HG03025 (cell line): Measurements from ENCODE around the gene HTRA2.

Experiments
- ATAC-seq: cut with Tn5 transposase; IDR thresholded peaks from one replicate; pipeline ENCODE4 v1.9.1; 2021; ENCODE audit warnings: mild to moderate bottlenecking, moderate library complexity; ENCODE audit not compliant: unreplicated experiment, low FRiP score

The HTRA2 gene

GRCh38 chr2:74514368-74515270, 15.1 kb upstream of the HTRA2 start, which contains the start of gene TLX2:
TSS of gene TLX2 (plus strand) at chr2:74514450. CDS start at chr2:74514807, 357 bp downstream.
- no peak for ATAC-seq

GRCh38 chr2:74515271-74515980, 14.3 kb upstream of the HTRA2 start:
- ATAC-seq: no peak

- no peak for ATAC-seq
Observed at GRCh38 chr2:74515981-74516633, 13.6 kb upstream of the HTRA2 start.

- ATAC-seq: no peak
Observed at GRCh38 chr2:74516650-74517049, 13.1 kb upstream of the HTRA2 start.

- ATAC-seq: no peak
Observed at GRCh38 chr2:74522516-74522915, 7.2 kb upstream of the HTRA2 start.

- ATAC-seq: no peak
Observed at GRCh38 chr2:74524005-74524404, 5.7 kb upstream of the HTRA2 start.

GRCh38 chr2:74524955-74525716, 4.6 kb upstream of the HTRA2 start:
- ATAC-seq: no peak

- ATAC-seq: no peak
Observed at GRCh38 chr2:74525717-74526648, 3.8 kb upstream of the HTRA2 start, which contains the start of gene DQX1. TSS of gene DQX1 (minus strand) at chr2:74526231. CDS start at chr2:74525729, 502 bp downstream.

GRCh38 chr2:74526649-74527230, 3.0 kb upstream of the HTRA2 start:
- no peak for ATAC-seq

GRCh38 chr2:74527741-74528140, 2.0 kb upstream of the HTRA2 start:
- no peak for ATAC-seq

- ATAC-seq: peak; percentile 7
Observed at GRCh38 chr2:74528600-74529356, 955 bp upstream of the HTRA2 start.

- ATAC-seq: peak; percentile 30
Observed at GRCh38 chr2:74530239-74531187, 780 bp downstream of the HTRA2 start.

GRCh38 chr2:74531666-74532065, 1.9 kb downstream of the HTRA2 start:
- no peak for ATAC-seq

- ATAC-seq: no peak
Observed at GRCh38 chr2:74532222-74532621, 2.5 kb downstream of the HTRA2 start.

GRCh38 chr2:74533464-74533863, 3.7 kb downstream of the HTRA2 start:
- ATAC-seq: no peak

- no peak for ATAC-seq
Observed at GRCh38 chr2:74534411-74534810, 4.7 kb downstream of the HTRA2 start.

- ATAC-seq: no peak
Observed at GRCh38 chr2:74535440-74535965, 5.8 kb downstream of the HTRA2 start.
